Measurements from ENCODE around the gene RAB11FIP3.

DNA sequence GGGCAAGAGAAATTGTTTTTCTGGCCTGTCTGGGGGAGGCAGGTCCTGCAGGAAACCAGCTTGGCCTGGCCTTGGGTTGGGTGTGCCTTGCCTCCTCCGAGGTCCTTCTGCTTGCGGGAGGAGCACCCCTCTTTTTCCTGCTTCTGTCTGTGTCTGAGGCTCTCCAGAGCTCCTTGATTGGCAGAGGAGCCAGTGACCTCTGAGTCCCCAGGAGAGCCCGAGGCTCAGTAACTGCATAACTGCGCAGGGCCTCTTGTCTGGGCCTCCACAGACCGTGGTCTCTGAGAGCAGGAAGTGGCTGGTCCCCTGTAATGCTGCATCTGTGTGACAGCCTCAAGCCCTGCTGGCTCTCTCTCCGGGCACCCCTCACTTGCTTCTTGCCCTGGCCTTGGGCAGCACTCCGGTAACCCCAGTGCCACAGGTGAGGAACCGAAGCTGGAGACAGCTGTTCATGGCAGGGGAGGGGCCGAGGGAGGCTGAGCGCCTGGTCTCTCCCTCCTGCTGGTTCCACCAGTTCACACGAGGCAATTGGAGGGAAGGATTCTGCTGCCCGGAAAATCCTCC, 103.6 kb downstream of the RAB11FIP3 start:
- TF ChIP-seq TAF1 (IDR thresholded peaks at IDR 0.05; ENCODE audit: borderline replicate concordance, low read depth, low read length) (no peak), POLR2A (IDR thresholded peaks at IDR 0.05; ENCODE audit: low read depth, low read length) (no peak), POLR2AphosphoS5 (IDR thresholded peaks at IDR 0.05; ENCODE audit: low read depth, low read length) (no peak)
